BE2C (cell line): Measurements from ENCODE around the gene PTPRD.

Experiments
- DNase-seq: peaks from one replicate; pipeline ENCODE4 v3.0.0-alpha.2; 2020
- H3K27me3 ChIP-seq: fragments of 250-450 bp; sonication (Bioruptor Pico); 2 replicates; pipeline ENCODE4 v1.5.1; 2020; ENCODE audit warnings: mild to moderate bottlenecking
- H3K36me3 ChIP-seq: fragments of 250-450 bp; sonication (Bioruptor Pico); 2 replicates; pipeline ENCODE4 v1.5.1; 2020; ENCODE audit warnings: mild to moderate bottlenecking
- H3K4me1 ChIP-seq: fragments of 250-450 bp; sonication (Bioruptor Pico); 2 replicates; pipeline ENCODE4 v1.5.1; 2020
- H3K4me3 ChIP-seq: 2 replicates; pipeline ENCODE4 v1.5.1; 2011; ENCODE audit warnings: low read depth, low read length
- H3K9me3 ChIP-seq: fragments of 250-450 bp; sonication (Bioruptor Pico); 2 replicates; pipeline ENCODE4 v1.5.1; 2020
- TF ChIP-seq, protein P1 (sequence below): IDR thresholded peaks from 2 replicates; pipeline ENCODE4 v1.5.1; 2012; ENCODE audit warnings: mild to moderate bottlenecking, low read depth, low read length

The PTPRD gene

DNA sequence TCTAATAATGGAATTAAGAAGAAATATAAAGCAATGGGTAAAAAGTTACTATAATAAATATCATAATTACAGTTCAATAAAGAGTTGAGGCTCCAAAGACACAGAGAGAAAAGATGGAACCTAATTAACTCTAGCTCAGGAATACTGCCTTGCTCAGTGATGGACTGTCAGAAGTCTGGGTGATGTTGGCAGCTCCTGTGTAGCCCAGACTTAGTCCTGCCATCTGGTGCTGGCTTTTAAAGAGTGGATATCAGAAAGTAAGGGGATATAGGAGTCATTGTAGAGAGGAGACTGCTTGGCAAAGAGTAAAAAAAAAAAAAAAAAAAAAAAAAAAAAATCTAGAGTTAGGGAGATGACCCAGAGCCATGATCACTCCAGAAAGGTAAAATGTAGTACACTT lies 2261.4 kb downstream of the PTPRD start:
- DNase-seq = no peak
- Histone ChIP-seq H3K27me3 (no peaks in the 10 kb centered on the region), H3K9me3 (no peaks in the 10 kb centered on the region), H3K4me3 (no peak overlapping the region), H3K36me3 (no peaks in the 10 kb centered on the region), H3K4me1 (no peaks in the 10 kb centered on the region; the same call in 1 of the 2 replicates)
- TF ChIP-seq, protein P1, sequence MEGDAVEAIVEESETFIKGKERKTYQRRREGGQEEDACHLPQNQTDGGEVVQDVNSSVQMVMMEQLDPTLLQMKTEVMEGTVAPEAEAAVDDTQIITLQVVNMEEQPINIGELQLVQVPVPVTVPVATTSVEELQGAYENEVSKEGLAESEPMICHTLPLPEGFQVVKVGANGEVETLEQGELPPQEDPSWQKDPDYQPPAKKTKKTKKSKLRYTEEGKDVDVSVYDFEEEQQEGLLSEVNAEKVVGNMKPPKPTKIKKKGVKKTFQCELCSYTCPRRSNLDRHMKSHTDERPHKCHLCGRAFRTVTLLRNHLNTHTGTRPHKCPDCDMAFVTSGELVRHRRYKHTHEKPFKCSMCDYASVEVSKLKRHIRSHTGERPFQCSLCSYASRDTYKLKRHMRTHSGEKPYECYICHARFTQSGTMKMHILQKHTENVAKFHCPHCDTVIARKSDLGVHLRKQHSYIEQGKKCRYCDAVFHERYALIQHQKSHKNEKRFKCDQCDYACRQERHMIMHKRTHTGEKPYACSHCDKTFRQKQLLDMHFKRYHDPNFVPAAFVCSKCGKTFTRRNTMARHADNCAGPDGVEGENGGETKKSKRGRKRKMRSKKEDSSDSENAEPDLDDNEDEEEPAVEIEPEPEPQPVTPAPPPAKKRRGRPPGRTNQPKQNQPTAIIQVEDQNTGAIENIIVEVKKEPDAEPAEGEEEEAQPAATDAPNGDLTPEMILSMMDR = no peak

DNA sequence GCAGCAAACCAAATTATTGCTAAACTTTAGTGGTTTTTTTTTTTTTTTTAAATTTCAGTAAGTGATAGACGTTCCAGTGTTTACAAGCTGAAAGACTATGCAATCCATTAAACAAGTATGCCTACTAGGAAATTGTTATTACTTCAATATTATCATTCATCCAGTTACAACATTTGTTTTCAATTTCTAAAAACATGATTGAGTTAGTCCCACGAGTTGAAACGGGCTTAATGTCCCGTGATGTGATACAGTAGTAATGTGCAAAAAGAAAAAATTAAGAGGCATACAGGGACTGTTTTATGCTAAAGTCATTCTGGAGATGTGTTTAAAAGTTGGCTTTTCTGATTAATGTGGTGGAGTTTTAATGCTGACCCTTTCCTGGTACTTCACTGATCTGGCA lies 2262.9 kb downstream of the PTPRD start:
- no peak for DNase-seq
- Histone ChIP-seq H3K27me3 (no peaks in the 10 kb centered on the region), H3K36me3 (no peaks in the 10 kb centered on the region), H3K4me1 (no peaks in the 10 kb centered on the region; the same call in 1 of the 2 replicates), H3K9me3 (no peaks in the 10 kb centered on the region), H3K4me3 (no peak overlapping the region)
- TF ChIP-seq, protein P1 = no peak

DNA sequence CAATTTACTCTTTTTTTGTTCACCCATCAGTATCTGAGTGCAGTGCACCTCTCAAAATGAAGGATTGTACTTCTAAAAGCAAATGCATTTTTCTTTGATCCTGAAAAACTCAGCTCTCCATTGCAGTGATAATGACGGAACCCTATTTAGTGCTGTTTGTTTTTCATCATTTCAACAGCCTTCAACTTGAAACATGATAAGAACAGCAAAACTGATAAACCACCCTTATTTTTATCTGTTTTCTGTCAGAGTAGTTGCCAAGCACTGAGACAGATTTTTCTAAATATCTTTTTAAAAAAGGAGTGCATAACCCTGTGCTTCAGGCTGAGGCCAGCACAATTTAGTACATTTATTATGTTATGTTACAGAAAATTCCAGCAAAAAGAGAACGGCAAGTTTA lies 2263.4 kb downstream of the PTPRD start:
- H3K4me3 ChIP-seq = no peak overlapping the region
- H3K9me3 ChIP-seq = no peaks in the 10 kb centered on the region
- TF ChIP-seq, protein P1 = no peak
- no peaks in the 10 kb centered on the region for H3K27me3 ChIP-seq
- H3K36me3 ChIP-seq = no peaks in the 10 kb centered on the region
- H3K4me1 ChIP-seq = no peaks in the 10 kb centered on the region; the same call in 1 of the 2 replicates
- no peak for DNase-seq

DNA sequence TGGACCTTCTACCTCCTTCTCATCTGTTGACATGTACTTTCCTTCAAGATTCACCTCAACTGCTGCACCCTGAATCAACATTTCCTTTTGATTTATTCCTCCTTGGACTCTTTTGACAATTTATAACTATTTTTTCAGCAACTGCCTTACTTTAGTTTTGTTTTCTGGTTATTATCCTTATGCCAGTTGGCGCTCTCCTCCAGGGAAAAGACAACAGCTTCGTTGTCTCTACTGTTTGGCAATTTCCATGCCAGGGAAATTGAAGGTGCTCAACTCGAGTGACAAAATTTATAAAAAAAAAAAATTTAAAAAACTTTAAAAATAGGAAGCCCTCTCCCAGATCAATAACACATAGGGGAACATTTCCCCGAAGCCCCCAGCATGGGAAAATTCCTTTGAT lies 2264.0 kb downstream of the PTPRD start:
- no peaks in the 10 kb centered on the region; the same call in 1 of the 2 replicates for H3K4me1 ChIP-seq
- H3K4me3 ChIP-seq = no peak overlapping the region
- H3K27me3 ChIP-seq = no peaks in the 10 kb centered on the region
- TF ChIP-seq, protein P1 = no peak
- DNase-seq = no peak
- no peaks in the 10 kb centered on the region for H3K9me3 ChIP-seq
- no peaks in the 10 kb centered on the region for H3K36me3 ChIP-seq

DNA sequence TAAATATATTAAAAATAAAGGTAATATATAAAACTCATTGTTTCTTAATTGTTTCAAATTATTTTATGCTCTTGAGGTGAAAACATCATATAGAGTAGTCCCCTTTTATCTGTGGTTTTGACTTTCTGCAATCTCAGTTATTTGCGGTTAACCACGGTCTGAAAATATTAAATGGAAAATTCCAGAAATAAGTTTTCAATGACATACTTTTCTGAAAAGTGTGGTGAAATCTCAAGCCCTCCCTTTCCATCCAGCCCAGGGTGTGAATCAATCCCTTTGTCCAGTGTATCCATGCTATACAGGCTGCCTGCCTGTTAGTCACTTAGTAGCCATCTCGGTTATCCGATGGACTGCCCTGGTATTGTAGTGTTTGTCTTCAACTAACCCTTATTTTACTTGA lies 2266.5 kb downstream of the PTPRD start:
- Histone ChIP-seq H3K9me3 (no peaks in the 10 kb centered on the region), H3K4me3 (no peak overlapping the region), H3K4me1 (no peaks in the 10 kb centered on the region; the same call in none of the 2 replicates), H3K27me3 (no peaks in the 10 kb centered on the region), H3K36me3 (no peaks in the 10 kb centered on the region)
- TF ChIP-seq, protein P1 = no peak
- DNase-seq = no peak

DNA sequence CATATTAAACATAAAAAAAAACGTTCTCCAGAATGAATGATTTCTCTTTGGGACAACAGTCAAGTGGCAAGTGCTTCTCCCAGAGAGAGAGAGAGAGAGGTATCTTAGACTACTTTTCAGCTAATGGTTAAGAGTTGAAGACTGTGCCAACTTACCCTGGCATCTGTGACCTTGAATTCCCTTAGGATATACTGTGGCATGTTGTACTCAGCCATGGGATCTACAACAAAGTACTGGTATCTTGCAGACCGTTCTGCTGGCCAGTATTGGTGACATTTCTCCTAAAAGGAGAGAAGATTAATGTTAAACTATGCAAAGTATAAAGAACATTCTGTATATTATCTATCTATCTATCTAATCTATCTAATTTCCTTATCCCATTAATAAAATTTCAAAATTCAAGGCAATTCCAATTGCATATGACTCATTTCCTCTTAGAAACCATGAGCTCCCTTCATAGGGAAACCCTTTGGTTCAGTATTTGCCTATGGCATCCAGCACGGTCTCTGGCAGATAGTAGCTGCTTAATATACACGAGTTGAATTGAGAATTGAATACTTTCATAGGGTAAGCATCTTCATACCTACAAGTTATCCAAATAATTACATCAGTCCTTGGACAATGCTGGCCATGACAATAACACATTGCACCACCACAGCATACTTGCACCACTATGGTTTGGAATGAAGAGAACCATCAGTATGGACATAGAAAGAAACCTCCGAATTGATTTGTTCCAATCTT lies 2273.9 kb downstream of the PTPRD start:
- no peaks in the 10 kb centered on the region; the same call in 1 of the 2 replicates for H3K4me1 ChIP-seq
- H3K36me3 ChIP-seq = no peaks in the 10 kb centered on the region
- no peak for DNase-seq
- no peaks in the 10 kb centered on the region for H3K27me3 ChIP-seq
- H3K4me3 ChIP-seq = no peak overlapping the region
- H3K9me3 ChIP-seq = no peaks in the 10 kb centered on the region
- TF ChIP-seq, protein P1 = no peak
